ENCODE measurements around the gene BTBD2. TPM values are rescaled to one million over a fixed set of nuclear protein-coding genes. Genes with fewer than 3 reads are reported as not detected.

Gene BTBD2
- polyA plus RNA-seq, 1 donor from 2014 or later: 46.1 TPM

DNA sequence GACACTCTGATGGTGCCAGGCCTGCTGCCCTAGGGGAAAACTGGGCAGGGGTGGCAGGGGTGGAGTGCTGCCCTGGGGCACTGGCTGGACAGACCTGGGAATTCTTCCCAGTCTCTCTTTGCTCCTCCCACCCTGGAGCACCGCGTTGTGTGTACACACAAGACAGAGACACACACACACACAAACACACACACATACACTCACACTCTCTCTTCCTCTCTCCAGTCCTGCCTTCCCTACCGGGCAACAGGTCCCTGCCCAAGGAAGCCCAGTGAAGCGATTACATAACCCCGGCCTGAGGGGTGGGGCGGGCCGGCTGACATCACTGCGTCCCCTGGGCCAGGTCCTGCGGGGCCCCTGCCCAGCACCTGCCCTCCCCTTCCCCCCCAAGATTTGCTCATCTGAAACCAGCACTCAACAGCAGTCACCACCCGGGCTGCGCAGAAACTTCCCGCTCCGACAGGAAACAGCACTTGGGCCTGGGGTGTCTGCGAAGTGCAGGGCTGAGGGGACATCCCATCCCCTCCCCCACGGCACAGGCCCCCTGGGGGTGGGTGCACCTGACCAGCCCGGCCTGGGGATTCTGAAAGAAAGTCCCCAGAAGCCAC, 34.3 kb upstream of the BTBD2 start:
- Histone ChIP-seq H3K27me3 (ENCODE audit: insufficient read depth, low read depth, low read length) (no peaks in the 10 kb centered on the region), H3K4me3 (ENCODE audit: low read length) (peak overlapping the region; percentile 98), H4K20me1 (ENCODE audit: insufficient read depth) (peaks cover 6% of the 10 kb centered on the region), H3K9me3 (ENCODE audit: low read length) (no peaks in the 10 kb centered on the region), H3K9ac (ENCODE audit: low read length) (peak overlapping the region; percentile 82), H3K4me2 (ENCODE audit: low read length) (peak overlapping the region; percentile 97), H3K9me2 (ENCODE audit: insufficient read depth, low read length) (no peaks in the 10 kb centered on the region), H3K79me2 (replicated peaks; ENCODE audit: insufficient read depth, low read length) (peaks cover 29% of the 10 kb centered on the region), H3K36me3 (ENCODE audit: insufficient read depth, low read length) (no peaks in the 10 kb centered on the region), H3F3A (ENCODE audit: insufficient read depth, low read length, poor library complexity, severe bottlenecking) (no peaks in the 10 kb centered on the region), H3K27ac (ENCODE audit: low read length) (peak overlapping the region; percentile 16), H2AFZ (ENCODE audit: low read depth, low read length) (no peak overlapping the region)
- TF ChIP-seq MXI1 (conservative IDR thresholded peaks at IDR 0.05; ENCODE audit: poor library complexity, severe bottlenecking): no peak

DNA sequence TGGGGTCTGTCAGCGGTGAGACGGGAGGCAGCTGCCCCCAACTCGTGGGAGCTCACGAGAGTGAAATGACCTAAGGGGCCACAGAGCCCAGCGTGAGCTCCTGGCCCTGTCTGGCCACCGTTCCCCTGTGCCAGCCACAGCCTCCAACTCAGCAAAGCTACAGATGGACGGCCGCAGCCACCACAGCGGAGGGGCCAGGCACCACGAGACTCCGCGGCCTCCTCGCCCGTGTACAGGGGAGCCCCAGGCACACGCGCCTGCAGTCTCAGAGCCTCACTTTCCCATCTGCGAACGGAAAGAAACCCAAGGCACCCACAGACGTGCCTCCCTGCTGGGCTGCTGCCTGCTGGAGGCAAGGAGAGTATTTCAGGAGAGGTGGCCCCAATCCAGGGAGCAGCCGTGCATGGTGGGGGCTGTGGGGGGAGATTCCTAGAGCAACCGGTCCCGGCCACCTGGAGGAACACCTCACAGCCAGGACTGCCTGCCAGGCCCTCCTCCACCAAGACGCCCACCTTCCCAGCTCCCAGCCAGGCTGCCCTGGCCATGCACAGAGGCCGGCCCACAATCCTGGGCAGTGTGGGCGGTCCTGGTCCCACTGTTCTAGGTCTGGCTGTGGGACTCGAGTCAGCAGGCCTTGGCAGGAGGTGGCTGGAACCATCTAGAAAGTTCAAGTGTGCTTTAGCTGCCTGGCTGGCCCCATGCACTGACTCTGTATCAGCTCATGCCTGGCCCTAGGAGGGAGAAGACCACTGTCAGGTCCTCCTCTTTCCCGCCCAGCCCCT, 33.6 kb upstream of the BTBD2 start:
- Histone ChIP-seq H3K4me2 (ENCODE audit: low read length) (peak overlapping the region; percentile 97), H3K27ac (ENCODE audit: low read length) (no peak overlapping the region), H2AFZ (ENCODE audit: low read depth, low read length) (no peak overlapping the region), H3K9me2 (ENCODE audit: insufficient read depth, low read length) (no peaks in the 10 kb centered on the region), H4K20me1 (ENCODE audit: insufficient read depth) (peaks cover 6% of the 10 kb centered on the region), H3K36me3 (ENCODE audit: insufficient read depth, low read length) (no peaks in the 10 kb centered on the region), H3K27me3 (ENCODE audit: insufficient read depth, low read depth, low read length) (no peaks in the 10 kb centered on the region), H3K79me2 (replicated peaks; ENCODE audit: insufficient read depth, low read length) (peaks cover 29% of the 10 kb centered on the region), H3K9ac (ENCODE audit: low read length) (peak overlapping the region; percentile 82), H3K9me3 (ENCODE audit: low read length) (no peaks in the 10 kb centered on the region), H3F3A (ENCODE audit: insufficient read depth, low read length, poor library complexity, severe bottlenecking) (no peaks in the 10 kb centered on the region), H3K4me3 (ENCODE audit: low read length) (peak overlapping the region; percentile 98)
- TF ChIP-seq EP300 (conservative IDR thresholded peaks at IDR 0.05; ENCODE audit: poor library complexity, severe bottlenecking) (no peak), EZH2 (IDR thresholded peaks at IDR 0.05; ENCODE audit: borderline replicate concordance, insufficient read depth, low read length, poor library complexity, severe bottlenecking) (no peak), RAD21 (conservative IDR thresholded peaks at IDR 0.05) (no peak), TAF1 (IDR thresholded peaks at IDR 0.05; ENCODE audit: low read depth) (no peak), MXI1 (conservative IDR thresholded peaks at IDR 0.05; ENCODE audit: poor library complexity, severe bottlenecking) (no peak), SMC3 (conservative IDR thresholded peaks at IDR 0.05; ENCODE audit: poor library complexity) (no peak), POLR2AphosphoS5 (IDR thresholded peaks at IDR 0.05) (no peak)
- TF ChIP-seq, protein P1, sequence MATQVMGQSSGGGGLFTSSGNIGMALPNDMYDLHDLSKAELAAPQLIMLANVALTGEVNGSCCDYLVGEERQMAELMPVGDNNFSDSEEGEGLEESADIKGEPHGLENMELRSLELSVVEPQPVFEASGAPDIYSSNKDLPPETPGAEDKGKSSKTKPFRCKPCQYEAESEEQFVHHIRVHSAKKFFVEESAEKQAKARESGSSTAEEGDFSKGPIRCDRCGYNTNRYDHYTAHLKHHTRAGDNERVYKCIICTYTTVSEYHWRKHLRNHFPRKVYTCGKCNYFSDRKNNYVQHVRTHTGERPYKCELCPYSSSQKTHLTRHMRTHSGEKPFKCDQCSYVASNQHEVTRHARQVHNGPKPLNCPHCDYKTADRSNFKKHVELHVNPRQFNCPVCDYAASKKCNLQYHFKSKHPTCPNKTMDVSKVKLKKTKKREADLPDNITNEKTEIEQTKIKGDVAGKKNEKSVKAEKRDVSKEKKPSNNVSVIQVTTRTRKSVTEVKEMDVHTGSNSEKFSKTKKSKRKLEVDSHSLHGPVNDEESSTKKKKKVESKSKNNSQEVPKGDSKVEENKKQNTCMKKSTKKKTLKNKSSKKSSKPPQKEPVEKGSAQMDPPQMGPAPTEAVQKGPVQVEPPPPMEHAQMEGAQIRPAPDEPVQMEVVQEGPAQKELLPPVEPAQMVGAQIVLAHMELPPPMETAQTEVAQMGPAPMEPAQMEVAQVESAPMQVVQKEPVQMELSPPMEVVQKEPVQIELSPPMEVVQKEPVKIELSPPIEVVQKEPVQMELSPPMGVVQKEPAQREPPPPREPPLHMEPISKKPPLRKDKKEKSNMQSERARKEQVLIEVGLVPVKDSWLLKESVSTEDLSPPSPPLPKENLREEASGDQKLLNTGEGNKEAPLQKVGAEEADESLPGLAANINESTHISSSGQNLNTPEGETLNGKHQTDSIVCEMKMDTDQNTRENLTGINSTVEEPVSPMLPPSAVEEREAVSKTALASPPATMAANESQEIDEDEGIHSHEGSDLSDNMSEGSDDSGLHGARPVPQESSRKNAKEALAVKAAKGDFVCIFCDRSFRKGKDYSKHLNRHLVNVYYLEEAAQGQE (IDR thresholded peaks at IDR 0.05; ENCODE audit: borderline replicate concordance): no peak
- TF ChIP-seq, protein P2, sequence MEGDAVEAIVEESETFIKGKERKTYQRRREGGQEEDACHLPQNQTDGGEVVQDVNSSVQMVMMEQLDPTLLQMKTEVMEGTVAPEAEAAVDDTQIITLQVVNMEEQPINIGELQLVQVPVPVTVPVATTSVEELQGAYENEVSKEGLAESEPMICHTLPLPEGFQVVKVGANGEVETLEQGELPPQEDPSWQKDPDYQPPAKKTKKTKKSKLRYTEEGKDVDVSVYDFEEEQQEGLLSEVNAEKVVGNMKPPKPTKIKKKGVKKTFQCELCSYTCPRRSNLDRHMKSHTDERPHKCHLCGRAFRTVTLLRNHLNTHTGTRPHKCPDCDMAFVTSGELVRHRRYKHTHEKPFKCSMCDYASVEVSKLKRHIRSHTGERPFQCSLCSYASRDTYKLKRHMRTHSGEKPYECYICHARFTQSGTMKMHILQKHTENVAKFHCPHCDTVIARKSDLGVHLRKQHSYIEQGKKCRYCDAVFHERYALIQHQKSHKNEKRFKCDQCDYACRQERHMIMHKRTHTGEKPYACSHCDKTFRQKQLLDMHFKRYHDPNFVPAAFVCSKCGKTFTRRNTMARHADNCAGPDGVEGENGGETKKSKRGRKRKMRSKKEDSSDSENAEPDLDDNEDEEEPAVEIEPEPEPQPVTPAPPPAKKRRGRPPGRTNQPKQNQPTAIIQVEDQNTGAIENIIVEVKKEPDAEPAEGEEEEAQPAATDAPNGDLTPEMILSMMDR (IDR thresholded peaks at IDR 0.05; ENCODE audit: poor library complexity, severe bottlenecking): no peak

Measured in neural cell (in vitro differentiated cells).